GM19395 (cell line): ENCODE data around the gene CFAP299.
"Not testable (repeated sequence)": the region's sequence is repeated elsewhere in the genome, so short reads cannot be mapped to it uniquely, and the experiment has no call there.

Source experiments
- ATAC-seq: cut with Tn5 transposase; IDR thresholded peaks from one replicate; pipeline ENCODE4 v1.9.1; 2021; ENCODE audit warnings: mild to moderate bottlenecking, moderate library complexity; ENCODE audit not compliant: unreplicated experiment

The CFAP299 gene

DNA sequence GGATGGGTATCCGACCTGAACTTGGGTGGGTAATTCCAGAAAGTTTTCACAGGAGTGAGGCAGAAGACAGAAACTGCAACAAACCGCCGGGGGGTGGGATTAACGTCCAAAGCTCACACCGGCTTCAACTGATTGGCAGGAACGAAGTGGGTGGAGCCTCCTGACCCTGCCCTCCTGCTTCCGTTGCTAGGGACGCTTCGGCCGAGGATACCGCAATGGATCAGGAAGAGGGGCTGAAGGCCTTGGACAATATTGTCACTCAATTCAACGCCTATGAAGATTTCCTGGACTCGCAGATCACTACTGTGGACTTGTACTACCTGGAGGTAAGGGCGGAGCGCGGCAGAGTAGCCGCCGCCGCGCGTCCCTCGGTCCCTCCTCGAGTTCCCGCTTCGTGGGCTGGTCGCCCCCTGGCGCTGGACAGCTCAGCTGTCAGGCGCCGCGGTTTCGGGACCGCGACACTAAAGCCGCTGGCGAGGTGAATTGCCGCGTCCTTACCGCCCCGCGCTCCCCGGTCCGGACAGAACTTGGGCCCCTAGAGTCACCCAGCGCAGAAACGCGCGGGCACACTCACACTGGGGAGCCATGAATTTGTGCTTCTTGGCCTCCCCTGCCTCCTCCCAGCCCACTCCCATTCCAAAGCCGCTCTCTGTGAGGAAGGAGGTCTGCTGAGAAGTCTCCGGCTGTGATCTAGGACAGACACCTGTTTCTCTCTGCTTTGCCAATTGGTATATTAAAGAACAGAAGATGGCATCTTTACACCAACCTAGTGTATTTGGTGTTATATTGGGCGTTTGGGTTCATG, at the start of gene CFAP299:
TSS of gene CFAP299 (plus strand) at position 177 of the 805 bp plus-strand sequence.
- ATAC-seq: peak; percentile 99

DNA sequence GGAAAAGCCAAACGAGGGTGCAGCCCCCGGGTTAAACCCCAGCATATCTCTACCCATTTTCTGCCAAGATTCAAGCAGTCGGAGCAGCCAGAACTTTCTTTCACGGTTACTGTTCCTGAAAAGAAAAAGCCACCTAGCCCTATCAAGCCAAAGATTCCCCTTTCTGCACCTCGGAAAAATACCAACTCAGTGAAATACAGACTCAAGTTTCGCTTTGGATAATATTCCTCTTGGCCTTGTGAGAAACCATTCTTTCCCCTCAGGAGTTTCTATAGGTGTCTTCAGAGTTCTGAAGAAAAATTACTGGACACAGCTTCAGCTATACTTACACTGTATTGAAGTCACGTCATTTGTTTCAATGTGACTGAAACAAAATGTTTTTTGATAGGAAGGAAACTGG, 49.1 kb upstream of the CFAP299 start:
- no peak for ATAC-seq

DNA sequence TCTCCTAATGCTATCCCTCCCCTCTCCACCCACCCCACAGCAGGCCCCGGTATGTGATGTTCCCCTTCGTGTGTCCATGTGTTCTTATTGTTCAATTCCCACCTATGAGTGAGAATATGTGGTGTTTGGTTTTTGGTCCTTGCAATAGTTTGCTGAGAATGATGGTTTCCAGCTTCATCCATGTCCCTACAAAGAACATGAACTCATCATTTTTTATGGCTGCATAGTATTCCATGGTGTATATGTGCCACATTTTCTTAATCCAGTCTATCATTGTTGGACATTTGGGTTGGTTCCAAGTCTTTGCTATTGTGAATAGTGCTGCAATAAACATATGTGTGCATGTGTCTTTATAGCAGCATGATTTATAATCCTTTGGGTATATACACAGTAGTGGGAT, 44.9 kb upstream of the CFAP299 start:
- not testable (repeated sequence) for ATAC-seq

GRCh38 chr4:80294206-80294605, 41.3 kb upstream of the CFAP299 start:
- ATAC-seq: no peak

DNA sequence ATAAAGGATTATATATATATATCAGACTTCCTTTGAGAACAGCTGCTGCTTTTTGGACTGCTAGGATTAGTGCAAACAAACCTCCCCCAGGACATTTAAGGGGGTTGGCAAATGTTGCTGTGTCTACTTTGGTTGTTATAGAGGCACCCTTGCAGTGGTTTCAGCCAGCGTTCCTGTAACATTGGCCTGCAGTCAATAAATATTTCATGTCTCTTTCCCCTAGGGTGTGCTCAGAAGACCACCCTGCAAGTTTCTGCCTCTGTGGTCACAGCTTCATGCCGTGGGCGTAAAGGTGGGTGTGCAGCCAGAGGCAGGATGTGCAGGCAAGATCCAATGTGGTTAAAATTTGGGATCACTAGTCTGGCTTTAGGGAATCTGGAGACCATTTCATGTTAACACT, 40.2 kb upstream of the CFAP299 start:
- ATAC-seq: no peak

DNA sequence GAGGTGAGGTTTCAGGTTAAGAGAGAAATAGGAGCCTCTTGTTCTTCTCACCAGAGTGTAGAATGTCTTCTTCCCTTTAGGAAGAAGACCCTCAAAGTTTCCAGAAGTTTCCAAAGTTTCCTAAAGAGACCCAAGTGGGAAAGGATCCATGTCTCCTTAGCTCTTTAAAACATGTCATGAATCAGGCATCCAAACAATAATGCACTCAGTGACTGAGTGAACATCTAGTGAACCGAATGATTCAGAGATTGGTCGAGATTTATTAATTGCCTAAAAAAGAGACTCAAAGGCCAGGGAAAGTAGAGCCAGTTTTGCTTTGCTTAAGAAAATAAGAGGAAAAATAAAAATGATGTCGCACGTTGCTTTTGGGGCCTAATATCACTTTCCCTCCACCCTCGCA, 39.7 kb upstream of the CFAP299 start:
- no peak for ATAC-seq

DNA sequence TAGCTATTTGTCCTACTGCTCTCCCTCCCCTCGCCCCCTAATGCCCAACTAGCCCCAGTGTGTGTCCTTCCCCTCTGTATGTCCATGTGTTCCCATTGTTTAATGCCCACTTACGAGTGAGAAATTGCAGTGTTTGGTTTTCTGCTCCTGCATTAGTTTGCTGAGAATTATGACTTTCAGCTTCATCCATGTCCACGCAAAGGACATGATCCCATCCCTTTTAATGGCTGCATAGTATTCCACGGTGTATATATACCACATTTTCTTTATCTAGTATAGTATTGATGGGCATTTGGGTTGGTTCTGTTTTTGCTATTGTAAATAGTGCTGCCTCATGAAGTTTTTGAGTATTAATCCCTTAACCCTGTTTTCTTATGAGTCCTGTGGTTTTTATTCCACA, 33.6 kb upstream of the CFAP299 start:
- no peak for ATAC-seq

- no peak for ATAC-seq
These were observed 32.8 kb upstream of the CFAP299 start for GRCh38 chr4:80302616-80303223.

GRCh38 chr4:80305466-80305865, 30.1 kb upstream of the CFAP299 start:
- no peak for ATAC-seq

GRCh38 chr4:80306260-80306659, 29.3 kb upstream of the CFAP299 start:
- ATAC-seq: no peak

- no peak for ATAC-seq
These were observed 28.3 kb upstream of the CFAP299 start for GRCh38 chr4:80307183-80307735.

DNA sequence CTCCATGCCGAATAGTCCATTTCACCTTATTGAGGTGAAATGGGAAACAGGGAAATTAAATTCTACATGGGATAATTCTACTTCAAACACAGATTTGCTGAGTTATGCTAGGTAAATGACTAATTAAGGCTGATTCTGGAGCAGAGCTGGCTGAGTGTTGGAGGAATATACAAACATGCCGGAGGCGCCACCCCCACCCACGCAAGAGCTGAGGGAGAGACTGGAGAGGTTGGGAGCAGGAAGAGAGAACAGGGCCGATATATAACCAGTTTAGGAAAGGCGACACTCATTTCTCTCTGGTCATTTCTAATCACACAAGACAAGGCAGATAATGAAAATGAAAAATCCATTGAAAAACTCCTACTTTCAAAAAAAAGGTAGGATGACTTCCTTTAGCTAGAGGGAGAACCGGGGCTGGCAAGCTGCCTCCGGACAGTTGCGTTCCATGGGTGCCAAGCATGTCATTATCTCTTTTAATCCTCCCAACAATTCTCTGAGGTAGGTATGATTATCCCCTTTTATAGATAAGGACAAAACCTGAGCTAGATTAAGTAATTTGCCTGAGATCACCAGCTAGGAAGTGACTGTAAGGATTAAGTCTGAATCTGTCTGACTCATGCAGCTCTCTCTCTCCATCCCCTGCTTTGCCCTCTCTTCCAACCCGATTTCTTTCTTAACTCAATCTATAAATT, 27.6 kb upstream of the CFAP299 start:
- ATAC-seq: no peak

DNA sequence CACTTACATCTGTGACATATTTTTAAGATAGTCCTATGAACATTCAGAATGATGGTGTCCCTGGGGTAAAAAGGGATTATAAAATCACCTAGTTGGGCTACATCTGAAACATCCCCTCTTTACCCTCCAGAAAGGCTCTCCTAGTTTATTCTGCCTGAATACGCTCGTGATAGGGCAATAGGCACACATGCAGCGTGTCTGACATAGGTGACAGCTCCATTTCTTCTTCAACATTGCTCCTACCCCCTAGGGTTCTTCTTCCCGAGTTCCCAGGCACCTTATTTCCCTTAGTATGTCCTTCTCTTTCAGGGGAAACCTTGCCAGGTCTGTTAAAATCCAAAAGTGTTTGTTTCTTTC, 27.1 kb upstream of the CFAP299 start:
- no peak for ATAC-seq

DNA sequence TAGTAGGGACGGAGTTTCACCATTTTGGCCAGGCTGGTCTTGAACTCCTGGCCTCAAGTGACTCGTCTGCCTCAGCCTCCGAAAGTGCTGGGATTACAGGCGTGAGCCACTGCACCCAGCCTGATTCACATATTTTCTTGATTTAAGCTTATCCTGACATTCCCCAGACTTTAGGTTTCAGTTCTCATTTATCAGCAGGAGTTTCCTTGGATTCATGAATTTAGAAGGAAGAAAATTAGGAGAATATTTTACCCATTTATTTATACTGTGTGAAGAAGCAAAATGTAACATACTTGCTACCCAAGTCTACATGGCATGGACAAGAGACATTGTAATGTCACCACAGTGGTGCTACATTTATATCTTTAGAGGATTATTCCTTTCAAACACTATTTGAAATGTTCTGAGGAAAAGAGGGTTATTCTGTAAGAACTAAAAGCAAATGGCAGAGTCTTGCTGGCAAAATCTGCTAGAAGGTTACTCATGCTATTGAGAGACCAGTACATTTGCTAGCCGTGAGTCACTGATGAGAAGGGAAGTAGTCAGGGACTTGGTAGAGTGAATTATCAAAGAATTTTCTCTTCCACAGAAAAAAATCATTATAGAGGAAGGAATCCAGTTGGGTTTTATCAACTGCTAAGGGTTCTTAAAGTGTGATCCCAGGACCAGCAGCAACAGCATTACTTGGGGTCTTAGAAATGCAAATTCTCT, 26.1 kb upstream of the CFAP299 start:
- ATAC-seq: no peak

GRCh38 chr4:80311130-80311529, 24.4 kb upstream of the CFAP299 start:
- ATAC-seq: no peak

- ATAC-seq: no peak
These were observed 23.4 kb upstream of the CFAP299 start for GRCh38 chr4:80312124-80312523.

GRCh38 chr4:80313627-80314026, 21.9 kb upstream of the CFAP299 start:
- ATAC-seq: no peak

GRCh38 chr4:80315848-80316247, 19.7 kb upstream of the CFAP299 start:
- ATAC-seq: not testable (repeated sequence)

- no peak for ATAC-seq
These were observed 14.2 kb upstream of the CFAP299 start for GRCh38 chr4:80321341-80321740.

DNA sequence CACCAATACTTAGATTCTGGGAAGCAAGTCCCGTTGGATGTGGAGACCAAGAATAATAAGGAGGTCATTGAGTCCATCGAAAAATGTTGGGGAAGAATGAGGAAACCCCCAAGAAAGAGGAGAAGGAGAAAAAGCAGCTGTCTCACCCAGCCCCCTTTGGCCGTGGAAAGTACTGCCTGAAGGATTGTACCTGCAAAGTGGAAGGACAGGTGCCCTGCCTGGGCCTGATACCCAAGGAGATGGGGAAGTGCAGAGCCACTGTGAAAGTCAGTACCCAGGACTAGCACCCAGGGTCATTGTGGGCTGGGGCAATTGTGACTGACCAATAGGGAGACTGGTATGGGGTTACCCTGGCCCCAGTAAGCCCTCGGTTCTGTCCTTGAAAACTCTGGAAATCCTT, 13.8 kb upstream of the CFAP299 start:
- ATAC-seq: no peak

DNA sequence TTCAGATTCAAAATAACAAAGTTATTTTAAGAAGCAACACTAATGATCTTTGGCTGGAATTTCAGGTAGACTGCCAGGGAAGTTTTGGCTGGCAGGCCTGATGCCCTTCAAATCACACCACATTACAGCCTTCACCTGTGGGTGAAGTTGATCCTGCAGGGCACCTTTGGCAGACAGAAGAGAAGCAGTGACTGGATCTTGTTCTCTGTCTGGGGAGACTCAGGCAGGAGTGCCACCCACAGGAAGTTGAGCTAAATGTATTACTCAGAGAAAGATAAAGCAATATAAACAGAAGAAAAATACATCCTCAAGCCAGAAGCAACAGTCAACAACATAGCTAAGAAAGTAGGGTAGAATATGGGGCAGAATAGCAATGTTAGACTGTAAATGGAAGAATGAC, 12.8 kb upstream of the CFAP299 start:
- no peak for ATAC-seq
